ENCODE results near the gene PTH2. TPM values are rescaled to one million over a fixed set of nuclear protein-coding genes. Genes with fewer than 3 reads are reported as not detected.

Gene PTH2
- total RNA-seq, 3 donors from 2014 or later = not detected

- no peak for DNase-seq
- intact Hi-C loops (cut with DNase I, micrococcal nuclease) = no loop called here
- Histone ChIP-seq H3K9me3 (no peaks in the 10 kb centered on the region), H3K4me1 (ENCODE audit: low read depth) (no peaks in the 10 kb centered on the region), H3K36me3 (ENCODE audit: low read depth) (no peaks in the 10 kb centered on the region), H3K4me3 (no peak overlapping the region)
- ATAC-seq = no peak
- no peak for TF ChIP-seq CTCF (IDR thresholded peaks at IDR 0.05)
Measured at GRCh38 chr19:49417088-49417487, 6.2 kb downstream of the PTH2 start.

- Histone ChIP-seq H3K4me1 (ENCODE audit: low read depth) (no peaks in the 10 kb centered on the region), H3K4me3 (no peak overlapping the region), H3K36me3 (ENCODE audit: low read depth) (no peaks in the 10 kb centered on the region), H3K9me3 (no peaks in the 10 kb centered on the region)
- intact Hi-C loops (cut with DNase I, micrococcal nuclease) = no loop called here
- DNase-seq (no peak), ATAC-seq (no peak)
- no peak for TF ChIP-seq CTCF (IDR thresholded peaks at IDR 0.05)
Measured at GRCh38 chr19:49415810-49416200, 7.4 kb downstream of the PTH2 start.

GRCh38 chr19:49415102-49415809 lies 8.0 kb downstream of the PTH2 start:
- Histone ChIP-seq H3K4me3 (no peak overlapping the region), H3K9me3 (no peaks in the 10 kb centered on the region), H3K4me1 (ENCODE audit: low read depth) (no peaks in the 10 kb centered on the region), H3K36me3 (ENCODE audit: low read depth) (no peaks in the 10 kb centered on the region)
- no peak for TF ChIP-seq CTCF (IDR thresholded peaks at IDR 0.05)
- no peak for DNase-seq
- intact Hi-C loops (cut with DNase I, micrococcal nuclease) = no loop called here
- ATAC-seq = no peak

GRCh38 chr19:49414256-49414655 lies 9.0 kb downstream of the PTH2 start:
- Histone ChIP-seq H3K4me1 (ENCODE audit: low read depth) (peaks cover 3% of the 10 kb centered on the region), H3K4me3 (no peak overlapping the region), H3K9me3 (no peaks in the 10 kb centered on the region), H3K36me3 (ENCODE audit: low read depth) (no peaks in the 10 kb centered on the region)
- intact Hi-C loops (cut with DNase I, micrococcal nuclease) = no loop called here
- DNase-seq (no peak), ATAC-seq (no peak)
- TF ChIP-seq CTCF (IDR thresholded peaks at IDR 0.05) = no peak

GRCh38 chr19:49413348-49413747 lies 9.9 kb downstream of the PTH2 start:
- Histone ChIP-seq H3K4me1 (ENCODE audit: low read depth) (peaks cover 6% of the 10 kb centered on the region), H3K9me3 (no peaks in the 10 kb centered on the region), H3K4me3 (no peak overlapping the region), H3K36me3 (ENCODE audit: low read depth) (no peaks in the 10 kb centered on the region)
- TF ChIP-seq CTCF (IDR thresholded peaks at IDR 0.05) = no peak
- intact Hi-C loops (cut with DNase I, micrococcal nuclease) = no loop called here
- no peak for ATAC-seq
- no peak for DNase-seq
